Transverse colon (tissue), 4 donors: ENCODE measurements around the gene CERS4. TPM values are rescaled to one million over a fixed set of nuclear protein-coding genes. Genes with fewer than 3 reads are reported as not detected.

Experiments used
- DNase-seq: peaks from one replicate; pipeline ENCODE4 v3.0.0-alpha.2; 2019
- H3K27ac ChIP-seq, 4 donors: fragments of 200-600 bp; sonication (generic); 2 replicates each; pipeline ENCODE4 v1.5.1; 2016 to 2018; ENCODE audit warnings: inconsistent platforms in 4 of 4
- H3K27me3 ChIP-seq: fragments of 200-600 bp; sonication (generic); 2 replicates; pipeline ENCODE4 v1.5.1; 2017; ENCODE audit warnings: inconsistent platforms
- H3K36me3 ChIP-seq, 4 donors: fragments of 200-600 bp; sonication (generic); 2 replicates each; pipeline ENCODE4 v1.5.1; 2017 to 2019; ENCODE audit warnings: inconsistent platforms in 4 of 4
- H3K4me1 ChIP-seq, 4 donors: fragments of 200-600 bp; sonication (generic); 2 replicates each; pipeline ENCODE4 v1.5.1; 2017 to 2020; ENCODE audit warnings: inconsistent platforms in 4 of 4
- H3K4me3 ChIP-seq, 4 donors: fragments of 200-600 bp; sonication (generic); 1 replicate in 1 of 4; 2 replicates in 3 of 4; pipeline versions ENCODE4 v1.5.1 to v1.6.1; 2017 to 2019; ENCODE audit warnings: inconsistent platforms in 4 of 4
- H3K9me3 ChIP-seq, 2 donors: fragments of 200-600 bp; sonication (generic); 2 replicates each; pipeline ENCODE4 v1.5.1; 2017 to 2019; ENCODE audit warnings: inconsistent platforms in 2 of 2
- CTCF ChIP-seq, 5 experiments: fragments of 200-600 bp in 3 of 5; fragments of 450-650 bp in 2 of 5; sonication (generic) in 3 of 5; IDR thresholded peaks; 1 replicate in 2 of 5; 2 replicates in 3 of 5; pipeline ENCODE4 v1.5.1; 2016 to 2017; ENCODE audit warnings: antibody characterized with exemption in 5 of 5, inconsistent platforms in 3 of 5, mild to moderate bottlenecking in 2 of 5, moderate library complexity in 1 of 5
- EP300 ChIP-seq: sonication (generic); formaldehyde crosslinking; IDR thresholded peaks from one replicate; pipeline ENCODE4 v1.6.1; 2017; ENCODE audit warnings: antibody characterized with exemption, low read depth
- POLR2A ChIP-seq: fragments of 450-650 bp; IDR thresholded peaks from one replicate; pipeline ENCODE4 v1.6.1; 2016; ENCODE audit warnings: antibody characterized with exemption, mild to moderate bottlenecking, moderate library complexity
- POLR2AphosphoS5 ChIP-seq, 3 donors: sonication (generic); formaldehyde crosslinking; IDR thresholded peaks; one replicate each; pipeline ENCODE4 v1.6.1; 2016; ENCODE audit warnings: antibody characterized with exemption in 3 of 3
- WGBS, 2 donors: methylation state at CpG; one replicate each; pipeline ENCODE4 v1.1.5; 2018; ENCODE audit warnings: low coverage in 1 of 2; 5-methylcytosine and 5-hydroxymethylcytosine counted together
- in situ Hi-C, 4 donors: fragments of 200-750 bp; cut with MboI; loops; one replicate each; pipeline versions ENCODE4 v1.15.0 to v1.15.1; 2017; ENCODE audit warnings: low sequenced_read_pairs in 3 of 4, low pct_ligation_motif_present in 1 of 4, low pct_unique_long_range_greater_than_20kb in 1 of 4
- intact Hi-C: fragments of 100-400 bp; cut with DNase I; formaldehyde crosslinking; loops from one replicate; pipeline ENCODE4 v1.15.1; 2023; ENCODE audit warnings: low total_unique reads
- total RNA-seq, 4 donors: library from RNA; depleted of rRNA; stranded (reverse); fragments of >200 nt; gene quantifications; one replicate each; pipeline ENCODE4 v1.1.0, GENCODE V29; 2016

The CERS4 gene
- total RNA-seq, 4 donors from 2014 or later: 3.4 to 58.0 (median 19.7) TPM

- peak; percentile 10 for TF ChIP-seq POLR2A
- peak in 1 of 3 donors; percentile 13 for TF ChIP-seq POLR2AphosphoS5 (IDR thresholded peaks at IDR 0.05)
- TF ChIP-seq CTCF (IDR thresholded peaks at IDR 0.05): no peak
- no peak for TF ChIP-seq EP300
- peaks cover 23% of the 10 kb centered on the region for H3K27me3 ChIP-seq
- H3K4me3 ChIP-seq: peak overlapping the region; percentile 47 to 67 (median 54)
- 13 to 40% methylated on average over 1 to 53 of the region's 78 CpGs for WGBS, 2 donors
- peaks cover 0 to 19% (median 12%) of the 10 kb centered on the region in 4 donors for H3K4me1 ChIP-seq
- in situ Hi-C loops (no loop called here), intact Hi-C loops (no loop called here)
- DNase-seq: peak; percentile 56
- H3K36me3 ChIP-seq: no peaks in the 10 kb centered on the region
- peak overlapping the region; percentile 70 to 79 (median 76) for H3K27ac ChIP-seq
- no peaks in the 10 kb centered on the region for H3K9me3 ChIP-seq
These were observed 550 bp downstream of the CERS4 start for GRCh38 chr19:8209462-8210378.

DNA sequence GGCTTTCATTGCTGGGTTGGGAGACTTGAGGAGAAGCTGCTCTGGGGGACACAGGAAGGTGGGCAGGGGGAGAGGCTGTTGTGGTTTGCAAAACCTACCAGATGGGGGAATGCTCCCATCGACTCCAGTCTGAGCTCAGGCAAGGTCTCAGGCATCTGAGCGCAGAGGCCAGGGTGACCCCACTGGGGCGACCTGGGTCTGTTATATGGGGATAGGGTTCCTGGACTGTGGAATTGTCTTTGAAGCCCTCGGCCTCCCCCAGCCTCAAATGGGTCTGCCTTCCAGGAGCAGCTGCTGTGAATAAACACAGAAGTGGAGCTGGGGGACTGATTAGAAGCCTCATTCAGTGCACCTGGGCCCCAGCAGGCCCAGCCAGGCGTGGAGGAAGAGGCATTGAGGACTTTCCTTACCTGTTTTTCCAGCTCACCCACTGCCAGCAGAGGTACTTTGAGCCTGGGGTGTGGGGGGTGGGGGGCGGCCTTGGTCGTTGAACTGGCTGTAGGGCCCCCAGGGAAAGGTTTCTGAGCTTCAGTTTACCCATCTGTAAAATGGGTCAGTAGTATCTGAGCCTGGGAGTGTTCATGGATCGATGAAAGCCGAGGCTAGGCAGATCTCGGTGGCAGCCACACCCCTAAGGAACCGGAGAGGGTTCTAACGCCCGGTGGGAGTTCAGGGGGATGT, 1.4 kb downstream of the CERS4 start:
- H3K4me3 ChIP-seq: peak overlapping the region in 2 of 4 donors; percentile 59 to 67
- peaks cover 23% of the 10 kb centered on the region for H3K27me3 ChIP-seq
- no peaks in the 10 kb centered on the region for H3K9me3 ChIP-seq
- TF ChIP-seq POLR2A (no peak), EP300 (no peak), CTCF (IDR thresholded peaks at IDR 0.05) (no peak), POLR2AphosphoS5 (IDR thresholded peaks at IDR 0.05) (no peak)
- H3K27ac ChIP-seq: peak overlapping the region in 1 of 4 donors; percentile 76
- in situ Hi-C loops (no loop called here), intact Hi-C loops (no loop called here)
- no peak for DNase-seq
- no peaks in the 10 kb centered on the region for H3K36me3 ChIP-seq
- peaks cover 0 to 19% (median 12%) of the 10 kb centered on the region in 4 donors for H3K4me1 ChIP-seq
- 78 to 89% methylated on average over 9 to 13 of the region's 13 CpGs for WGBS, 2 donors

DNA sequence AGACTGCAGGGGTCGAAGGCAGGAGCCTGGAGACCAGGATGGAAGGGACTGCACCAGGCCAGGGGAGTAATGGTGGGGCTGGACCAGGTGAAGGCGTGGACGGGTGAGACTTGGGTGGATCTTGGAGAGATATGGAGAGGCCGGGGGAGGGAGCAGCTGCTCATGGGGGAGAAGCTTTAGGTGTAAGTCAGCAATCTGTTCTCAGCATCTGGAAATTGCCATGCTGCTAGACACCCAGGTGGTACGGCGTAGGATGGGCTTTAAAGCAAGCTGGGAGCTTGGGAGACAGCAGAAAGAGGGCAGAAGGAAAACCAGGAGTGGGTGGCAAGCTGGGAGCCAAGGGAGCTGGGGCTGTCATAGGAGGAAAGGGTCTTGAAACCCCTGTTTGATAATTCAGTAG, 3.0 kb downstream of the CERS4 start:
- TF ChIP-seq EP300 (no peak), POLR2A (no peak), CTCF (IDR thresholded peaks at IDR 0.05) (no peak), POLR2AphosphoS5 (IDR thresholded peaks at IDR 0.05) (no peak)
- peaks cover 0 to 19% (median 12%) of the 10 kb centered on the region in 4 donors for H3K4me1 ChIP-seq

DNA sequence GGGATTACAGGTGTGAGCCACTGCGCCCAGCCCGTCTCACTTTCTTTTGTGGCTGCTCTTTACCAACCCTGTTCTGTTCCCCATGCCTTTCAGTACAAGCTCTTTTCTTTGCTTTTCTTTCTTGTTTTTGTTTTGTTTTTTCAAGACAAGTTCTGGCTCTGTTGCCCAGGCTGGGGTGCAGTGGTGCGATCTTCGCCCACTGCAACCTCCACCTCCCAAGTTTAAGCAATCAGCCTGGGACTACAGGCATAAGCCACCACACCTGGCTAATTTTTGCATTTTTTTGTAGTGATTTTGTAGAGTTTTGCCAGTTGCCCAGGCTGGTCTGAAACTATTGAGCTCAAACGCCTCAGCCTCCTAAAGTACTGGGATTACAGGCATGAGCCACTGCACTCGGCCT, 3.7 kb downstream of the CERS4 start:
- intact Hi-C loops: no loop called here
- no peak for DNase-seq
- Histone ChIP-seq H3K36me3 (no peaks in the 10 kb centered on the region), H3K27ac (no peak overlapping the region), H3K4me1 (peaks cover 0 to 19% (median 12%) of the 10 kb centered on the region in 4 donors), H3K27me3 (peaks cover 19% of the 10 kb centered on the region), H3K9me3 (no peaks in the 10 kb centered on the region), H3K4me3 (no peak overlapping the region)
- in situ Hi-C loops: no loop called here
- TF ChIP-seq POLR2AphosphoS5 (IDR thresholded peaks at IDR 0.05): no peak
- no peak for TF ChIP-seq CTCF (IDR thresholded peaks at IDR 0.05)
- no peak for TF ChIP-seq EP300
- no peak for TF ChIP-seq POLR2A
- 90 to 100% methylated on average over 2 to 6 of the region's 6 CpGs for WGBS, 2 donors

More for the DNA sequence above, 3.0 kb downstream of the CERS4 start:
- intact Hi-C loops (no loop called here), in situ Hi-C loops (no loop called here)
- WGBS, 2 donors: 73 to 90% methylated on average over 4 to 6 of the region's 6 CpGs
- Histone ChIP-seq H3K36me3 (no peaks in the 10 kb centered on the region), H3K27me3 (peaks cover 23% of the 10 kb centered on the region), H3K27ac (no peak overlapping the region), H3K4me3 (no peak overlapping the region), H3K9me3 (no peaks in the 10 kb centered on the region)
- no peak for DNase-seq
